ENCODE data around the gene ARRDC5. TPM values are rescaled to one million over a fixed set of nuclear protein-coding genes. Genes with fewer than 3 reads are reported as not detected.

ARRDC5 gene
- total and polyA plus RNA-seq, 2 of the 13 experiments (the other 11 are each of a cell fraction or from before 2014, with no cell fraction given), result not detected

DNA sequence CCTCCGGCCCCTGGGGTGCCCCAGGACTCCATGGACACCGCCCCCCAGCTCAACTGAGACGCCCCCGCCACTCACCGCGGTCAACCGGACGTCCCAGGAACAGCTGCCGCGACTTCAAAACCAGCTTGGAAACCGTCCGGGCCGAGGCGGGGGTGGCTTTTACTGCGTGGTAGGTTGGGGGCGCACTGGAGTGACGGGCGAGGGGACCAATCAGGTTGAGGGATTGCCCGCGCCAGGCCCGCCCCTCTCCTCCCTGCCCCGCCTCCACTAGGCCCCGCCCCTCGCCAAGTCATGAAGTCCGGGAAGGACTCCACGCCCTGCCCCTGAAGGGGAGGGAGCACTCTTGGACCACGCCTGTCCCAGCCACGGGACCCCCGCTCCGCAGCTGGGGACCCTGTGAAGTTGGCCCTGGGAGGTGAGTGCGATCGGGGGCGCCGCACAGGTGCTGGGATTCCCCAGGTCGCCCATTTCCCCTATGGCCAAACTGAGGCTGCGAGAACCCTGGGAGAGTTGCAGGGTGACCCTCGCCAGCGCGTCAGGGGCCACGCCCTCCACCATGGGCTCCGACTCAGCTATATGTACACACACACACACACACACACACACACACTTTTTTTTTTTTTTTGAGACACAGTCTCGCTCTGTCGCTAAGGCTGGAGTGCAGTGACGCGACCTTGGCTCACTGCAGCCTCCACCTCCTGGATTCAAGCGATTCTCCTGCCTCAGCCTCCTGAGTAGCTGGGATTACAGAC is 35.0 kb downstream of the ARRDC5 start, which contains the start of gene PLIN3 (continued):
- TF ChIP-seq ZNF3 (CRISPR knock-in tag; IDR thresholded peaks at IDR 0.05) (peak; percentile 77), HMGXB3 (CRISPR knock-in tag; IDR thresholded peaks at IDR 0.05; ENCODE audit: borderline replicate concordance) (no peak), HES4 (CRISPR knock-in tag; IDR thresholded peaks at IDR 0.05; ENCODE audit: borderline replicate concordance) (no peak), HDAC2 (CRISPR knock-in tag; IDR thresholded peaks at IDR 0.05) (peak; percentile 79), EP300 (IDR thresholded peaks at IDR 0.05; ENCODE audit: low read depth in 2 of 2, low read length in 2 of 2) (no peak; a peak in 1 of 4 replicates), EP300 (CRISPR knock-in tag; IDR thresholded peaks at IDR 0.05; ENCODE audit: borderline replicate concordance) (no peak; the same call in 1 of the 2 replicates), ISX (CRISPR knock-in tag; conservative IDR thresholded peaks at IDR 0.05) (no peak), TEAD3 (CRISPR knock-in tag; optimal IDR thresholded peaks at IDR 0.05; ENCODE audit: borderline replicate concordance) (no peak), RARG (CRISPR knock-in tag; IDR thresholded peaks at IDR 0.05; ENCODE audit: low read depth) (no peak), ZNF766 (CRISPR knock-in tag; IDR thresholded peaks at IDR 0.05; ENCODE audit: borderline replicate concordance) (no peak), ZNF251 (CRISPR knock-in tag; IDR thresholded peaks at IDR 0.05) (no peak), ZNF317 (CRISPR knock-in tag; IDR thresholded peaks at IDR 0.05) (0 out of 2 replicates have a peak, but pooled peaks have one; percentile 16)
- TF ChIP-seq, protein P1, sequence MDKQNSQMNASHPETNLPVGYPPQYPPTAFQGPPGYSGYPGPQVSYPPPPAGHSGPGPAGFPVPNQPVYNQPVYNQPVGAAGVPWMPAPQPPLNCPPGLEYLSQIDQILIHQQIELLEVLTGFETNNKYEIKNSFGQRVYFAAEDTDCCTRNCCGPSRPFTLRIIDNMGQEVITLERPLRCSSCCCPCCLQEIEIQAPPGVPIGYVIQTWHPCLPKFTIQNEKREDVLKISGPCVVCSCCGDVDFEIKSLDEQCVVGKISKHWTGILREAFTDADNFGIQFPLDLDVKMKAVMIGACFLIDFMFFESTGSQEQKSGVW (CRISPR knock-in tag; IDR thresholded peaks at IDR 0.05; ENCODE audit: borderline replicate concordance), result no peak
- TF ChIP-seq, protein P2, sequence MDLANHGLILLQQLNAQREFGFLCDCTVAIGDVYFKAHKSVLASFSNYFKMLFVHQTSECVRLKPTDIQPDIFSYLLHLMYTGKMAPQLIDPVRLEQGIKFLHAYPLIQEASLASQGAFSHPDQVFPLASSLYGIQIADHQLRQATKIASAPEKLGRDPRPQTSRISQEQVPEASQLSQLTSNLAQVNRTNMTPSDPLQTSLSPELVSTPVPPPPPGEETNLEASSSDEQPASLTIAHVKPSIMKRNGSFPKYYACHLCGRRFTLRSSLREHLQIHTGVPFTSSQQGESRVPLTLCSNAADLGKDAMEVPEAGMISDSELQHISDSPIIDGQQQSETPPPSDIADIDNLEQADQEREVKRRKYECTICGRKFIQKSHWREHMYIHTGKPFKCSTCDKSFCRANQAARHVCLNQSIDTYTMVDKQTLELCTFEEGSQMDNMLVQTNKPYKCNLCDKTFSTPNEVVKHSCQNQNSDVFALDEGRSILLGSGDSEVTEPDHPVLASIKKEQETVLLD (CRISPR knock-in tag; IDR thresholded peaks at IDR 0.05; ENCODE audit: low read depth), result no peak; the same call in 1 of the 2 replicates
- TF ChIP-seq, protein P3, sequence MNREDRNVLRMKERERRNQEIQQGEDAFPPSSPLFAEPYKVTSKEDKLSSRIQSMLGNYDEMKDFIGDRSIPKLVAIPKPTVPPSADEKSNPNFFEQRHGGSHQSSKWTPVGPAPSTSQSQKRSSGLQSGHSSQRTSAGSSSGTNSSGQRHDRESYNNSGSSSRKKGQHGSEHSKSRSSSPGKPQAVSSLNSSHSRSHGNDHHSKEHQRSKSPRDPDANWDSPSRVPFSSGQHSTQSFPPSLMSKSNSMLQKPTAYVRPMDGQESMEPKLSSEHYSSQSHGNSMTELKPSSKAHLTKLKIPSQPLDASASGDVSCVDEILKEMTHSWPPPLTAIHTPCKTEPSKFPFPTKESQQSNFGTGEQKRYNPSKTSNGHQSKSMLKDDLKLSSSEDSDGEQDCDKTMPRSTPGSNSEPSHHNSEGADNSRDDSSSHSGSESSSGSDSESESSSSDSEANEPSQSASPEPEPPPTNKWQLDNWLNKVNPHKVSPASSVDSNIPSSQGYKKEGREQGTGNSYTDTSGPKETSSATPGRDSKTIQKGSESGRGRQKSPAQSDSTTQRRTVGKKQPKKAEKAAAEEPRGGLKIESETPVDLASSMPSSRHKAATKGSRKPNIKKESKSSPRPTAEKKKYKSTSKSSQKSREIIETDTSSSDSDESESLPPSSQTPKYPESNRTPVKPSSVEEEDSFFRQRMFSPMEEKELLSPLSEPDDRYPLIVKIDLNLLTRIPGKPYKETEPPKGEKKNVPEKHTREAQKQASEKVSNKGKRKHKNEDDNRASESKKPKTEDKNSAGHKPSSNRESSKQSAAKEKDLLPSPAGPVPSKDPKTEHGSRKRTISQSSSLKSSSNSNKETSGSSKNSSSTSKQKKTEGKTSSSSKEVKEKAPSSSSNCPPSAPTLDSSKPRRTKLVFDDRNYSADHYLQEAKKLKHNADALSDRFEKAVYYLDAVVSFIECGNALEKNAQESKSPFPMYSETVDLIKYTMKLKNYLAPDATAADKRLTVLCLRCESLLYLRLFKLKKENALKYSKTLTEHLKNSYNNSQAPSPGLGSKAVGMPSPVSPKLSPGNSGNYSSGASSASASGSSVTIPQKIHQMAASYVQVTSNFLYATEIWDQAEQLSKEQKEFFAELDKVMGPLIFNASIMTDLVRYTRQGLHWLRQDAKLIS (CRISPR knock-in tag; IDR thresholded peaks at IDR 0.05), result no peak
- TF ChIP-seq, protein P4, sequence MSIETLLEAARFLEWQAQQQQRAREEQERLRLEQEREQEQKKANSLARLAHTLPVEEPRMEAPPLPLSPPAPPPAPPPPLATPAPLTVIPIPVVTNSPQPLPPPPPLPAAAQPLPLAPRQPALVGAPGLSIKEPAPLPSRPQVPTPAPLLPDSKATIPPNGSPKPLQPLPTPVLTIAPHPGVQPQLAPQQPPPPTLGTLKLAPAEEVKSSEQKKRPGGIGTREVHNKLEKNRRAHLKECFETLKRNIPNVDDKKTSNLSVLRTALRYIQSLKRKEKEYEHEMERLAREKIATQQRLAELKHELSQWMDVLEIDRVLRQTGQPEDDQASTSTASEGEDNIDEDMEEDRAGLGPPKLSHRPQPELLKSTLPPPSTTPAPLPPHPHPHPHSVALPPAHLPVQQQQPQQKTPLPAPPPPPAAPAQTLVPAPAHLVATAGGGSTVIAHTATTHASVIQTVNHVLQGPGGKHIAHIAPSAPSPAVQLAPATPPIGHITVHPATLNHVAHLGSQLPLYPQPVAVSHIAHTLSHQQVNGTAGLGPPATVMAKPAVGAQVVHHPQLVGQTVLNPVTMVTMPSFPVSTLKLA (IDR thresholded peaks at IDR 0.05), result peak; percentile 53; the same call in 1 of the 2 replicates
